H1 (cell line): ENCODE data around the gene SH3BP2. TPM values are rescaled to one million over a fixed set of nuclear protein-coding genes. Genes with fewer than 3 reads are reported as not detected.

ENCODE experiments used
- CTCF ChIA-PET: fragments of 300-600 bp; sonication (Branson Sonifier 250); formaldehyde crosslinking; loops from one replicate; lab custom pipeline; 2021; ENCODE audit not compliant: partially characterized antibody; lab: Charles Lee
- POLR2A ChIA-PET: fragments of 300-600 bp; sonication (Branson Sonifier 250); formaldehyde crosslinking; loops from one replicate; lab custom pipeline; 2021; ENCODE audit warnings: inconsistent platforms; ENCODE audit not compliant: partially characterized antibody; lab: Charles Lee
- DNase-seq, 2 experiments: peaks; one replicate each; pipeline versions ENCODE4 v3.0.0 to v3.0.0-alpha.2; 2010 to 2022; ENCODE audit warnings: low spot score in 2 of 2, low read depth in 1 of 2, mixed read lengths in 1 of 2
- FAIRE-seq: peaks from 2 replicates; lab custom pipeline; 2011; peaks lifted over from hg19 to GRCh38; lab: Jason Lieb, UNC
- H2AFZ ChIP-seq: 2 replicates; pipeline ENCODE4 v1.8.1; 2012; ENCODE audit warnings: low read length, inconsistent platforms
- H2AK5ac ChIP-seq: 2 replicates; pipeline ENCODE4 v1.6.1; 2013; ENCODE audit warnings: low read depth, low read length
- H2BK120ac ChIP-seq: replicated peaks from 2 replicates; pipeline ENCODE3; 2013; ENCODE audit warnings: low read depth, low read length, inconsistent platforms
- H2BK12ac ChIP-seq: 2 replicates; pipeline ENCODE4 v1.6.1; 2013; ENCODE audit warnings: low read depth, low read length
- H2BK15ac ChIP-seq: 2 replicates; pipeline ENCODE4 v1.6.1; 2013; ENCODE audit warnings: low read length
- H2BK20ac ChIP-seq: 2 replicates; pipeline ENCODE4 v1.6.1; 2013; ENCODE audit warnings: low read length
- H2BK5ac ChIP-seq: 2 replicates; pipeline ENCODE4 v1.6.1; 2013; ENCODE audit warnings: low read depth, low read length
- H3K14ac ChIP-seq: 2 replicates; pipeline ENCODE4 v1.6.1; 2013; ENCODE audit warnings: inconsistent platforms; ENCODE audit not compliant: insufficient read length
- H3K18ac ChIP-seq: 2 replicates; pipeline ENCODE4 v1.6.1; 2013; ENCODE audit warnings: low read length; ENCODE audit errors: extremely low read depth
- H3K23ac ChIP-seq: 2 replicates; pipeline ENCODE4 v1.6.1; 2013; ENCODE audit warnings: inconsistent platforms; ENCODE audit not compliant: insufficient read length
- H3K23me2 ChIP-seq: 2 replicates; pipeline ENCODE4 v1.6.1; 2013; ENCODE audit warnings: low read depth, low read length
- H3K27ac ChIP-seq: 2 replicates; pipeline ENCODE4 v1.6.1; 2011; ENCODE audit warnings: low read depth, low read length, inconsistent platforms
- H3K27me3 ChIP-seq, 4 experiments: replicated peaks in 1 of 4; 1 replicate in 1 of 4; 2 replicates in 3 of 4; pipeline versions ENCODE4 v1.6.1 to v1.8.1; 2011 to 2013; ENCODE audit warnings: low read length in 3 of 4, mild to moderate bottlenecking in 3 of 4, inconsistent platforms in 2 of 4, mixed read lengths in 2 of 4, moderate library complexity in 1 of 4; ENCODE audit not compliant: control insufficient read depth in 3 of 4, insufficient read depth in 3 of 4; ENCODE audit errors: extremely low read depth in 1 of 4
- H3K36me3 ChIP-seq, 4 experiments: 2 replicates each; pipeline versions ENCODE4 v1.6.1 to v1.8.1; 2011 to 2013; ENCODE audit warnings: mild to moderate bottlenecking in 4 of 4, low read length in 3 of 4, moderate library complexity in 2 of 4, control low read depth in 1 of 4, inconsistent platforms in 1 of 4; ENCODE audit not compliant: insufficient read depth in 4 of 4, control insufficient read depth in 2 of 4
- H3K4ac ChIP-seq: replicated peaks from 2 replicates; pipeline ENCODE3; 2013; ENCODE audit warnings: low read length, low read depth, mixed read lengths, inconsistent platforms; ENCODE audit not compliant: insufficient read length
- H3K4me1 ChIP-seq, 4 experiments: replicated peaks in 1 of 4; 1 replicate in 1 of 4; 2 replicates in 3 of 4; pipeline versions ENCODE4 v1.6.1 to v1.8.1; 2011 to 2013; ENCODE audit warnings: low read length in 3 of 4, inconsistent platforms in 2 of 4, mixed read lengths in 1 of 4; ENCODE audit not compliant: insufficient read depth in 4 of 4, control insufficient read depth in 3 of 4
- H3K4me2 ChIP-seq, 2 experiments: 2 replicates each; pipeline versions ENCODE4 v1.6.1 to v1.8.1; 2011 to 2013; ENCODE audit warnings: low read depth in 2 of 2, low read length in 2 of 2, control low read depth in 1 of 2, inconsistent platforms in 1 of 2, mild to moderate bottlenecking in 1 of 2; ENCODE audit not compliant: insufficient read depth in 1 of 2
- H3K4me3 ChIP-seq, 4 experiments: fragments of 200-600, 300-600 bp in 1 of 4; sonication (generic), shearing (Covaris generic), sonication (Bioruptor Twin) in 1 of 4; 2 replicates each; pipeline versions ENCODE4 v1.5.1 to v1.8.1; 2011 to 2016; ENCODE audit warnings: low read length in 4 of 4, low read depth in 3 of 4, control low read depth in 2 of 4, inconsistent platforms in 2 of 4, mild to moderate bottlenecking in 2 of 4, mixed read lengths in 1 of 4, moderate library complexity in 1 of 4; ENCODE audit not compliant: insufficient read depth in 2 of 4; ENCODE audit errors: extremely low read depth in 1 of 4
- H3K56ac ChIP-seq: replicated peaks from 2 replicates; pipeline ENCODE3; 2013; ENCODE audit warnings: low read depth, mild to moderate bottlenecking, mixed read lengths, low read length, inconsistent platforms; ENCODE audit not compliant: insufficient read length
- H3K79me1 ChIP-seq: 2 replicates; pipeline ENCODE4 v1.6.1; 2013; ENCODE audit warnings: low read depth, low read length, control low read depth
- H3K79me2 ChIP-seq, 2 experiments: 2 replicates each; pipeline versions ENCODE4 v1.6.1 to v1.8.1; 2012 to 2013; ENCODE audit warnings: low read length in 2 of 2, mild to moderate bottlenecking in 2 of 2, inconsistent platforms in 1 of 2; ENCODE audit not compliant: insufficient read depth in 2 of 2, control insufficient read depth in 1 of 2
- H3K9ac ChIP-seq, 4 experiments: replicated peaks in 1 of 4; 1 replicate in 1 of 4; 2 replicates in 3 of 4; pipeline versions ENCODE4 v1.6.1 to v1.8.1; 2011 to 2013; ENCODE audit warnings: low read depth in 3 of 4, low read length in 3 of 4, control low read depth in 2 of 4, mild to moderate bottlenecking in 2 of 4, moderate library complexity in 2 of 4, inconsistent platforms in 1 of 4; ENCODE audit errors: extremely low read depth in 1 of 4
- H3K9me3 ChIP-seq, 2 experiments: 2 replicates each; pipeline versions ENCODE4 v1.6.1 to v1.8.1; 2012 to 2013; ENCODE audit warnings: mild to moderate bottlenecking in 2 of 2, moderate library complexity in 2 of 2, control low read depth in 1 of 2, inconsistent platforms in 1 of 2, low read depth in 1 of 2, low read length in 1 of 2, mixed read lengths in 1 of 2; ENCODE audit not compliant: insufficient read depth in 2 of 2
- H4K20me1 ChIP-seq, 2 experiments: replicated peaks in 1 of 2; 2 replicates each; pipeline versions ENCODE3 to v1.8.1; 2011 to 2013; ENCODE audit warnings: inconsistent platforms in 2 of 2, low read length in 2 of 2, mild to moderate bottlenecking in 1 of 2; ENCODE audit not compliant: insufficient read depth in 2 of 2, control insufficient read depth in 1 of 2
- H4K5ac ChIP-seq: 2 replicates; pipeline ENCODE4 v1.6.1; 2013; ENCODE audit warnings: low read length, low read depth, mixed read lengths, inconsistent platforms; ENCODE audit not compliant: insufficient read length
- H4K8ac ChIP-seq: 2 replicates; pipeline ENCODE4 v1.8.0; 2013; ENCODE audit warnings: mild to moderate bottlenecking, moderate library complexity, low read length, inconsistent platforms; ENCODE audit not compliant: insufficient read depth; ENCODE audit errors: extremely low read depth
- H4K91ac ChIP-seq: replicated peaks from 2 replicates; pipeline ENCODE3; 2013; ENCODE audit warnings: low read length, mixed read lengths, inconsistent platforms; ENCODE audit not compliant: insufficient read length
- KDM1A ChIP-seq: fragments of 200-600, 300-600 bp; sonication (generic); IDR thresholded peaks from 2 replicates; pipeline ENCODE4 v1.7.1; 2016; ENCODE audit warnings: mild to moderate bottlenecking, low read length, borderline replicate concordance
- KDM5A ChIP-seq: fragments of 200-600 bp; IDR thresholded peaks from 2 replicates; pipeline ENCODE4 v1.7.1; 2012; ENCODE audit warnings: mild to moderate bottlenecking, low read length, inconsistent platforms, mixed read lengths
- WGBS, 2 experiments: shearing (Covaris generic) in 1 of 2; methylation state at CpG; one replicate each; pipeline versions ENCODE4 v1.1.6 to v1.1.7; 2013 to 2015; ENCODE audit warnings: low lambda C conversion rate in 2 of 2, mixed read lengths in 2 of 2, inconsistent platforms in 1 of 2, low coverage in 1 of 2, missing lambda C conversion rate in 1 of 2; ENCODE audit not compliant: insufficient replicate concordance in 2 of 2, insufficient coverage in 1 of 2, insufficient read length in 1 of 2; ENCODE audit errors: extremely low coverage in 1 of 2, missing lambda C conversion rate in 1 of 2; 5-methylcytosine and 5-hydroxymethylcytosine counted together
- polyA plus RNA-seq, 7 experiments: library from polyadenylated mRNA; depleted of rRNA in 3 of 7; stranded (reverse) in 5 of 7; unstranded in 2 of 7; fragments of >200 nt in 5 of 7; fragments of 200-250 nt in 2 of 7; gene quantifications; 1 replicate in 5 of 7; 2 replicates in 1 of 7; 4 replicates in 1 of 7; pipeline versions ENCODE4 v1.2.1 to v1.2.3, GENCODE V29; 2011 to 2013; ENCODE audit warnings: missing spikeins in 2 of 7, mixed read lengths in 2 of 7
- total RNA-seq: library from RNA; stranded (reverse); fragmentation: NEBNext Ultra II Directional; extraction: Animal tissue kit (Norgen Biotek cat#: 25700); gene quantifications from 2 replicates; pipeline ENCODE4 v1.2.1, GENCODE V29; 2021

SH3BP2 gene
- total and polyA plus RNA-seq, 2 of the 8 experiments (the other 6 are each of a cell fraction or from before 2014, with no cell fraction given), result 27.4 to 31.4 TPM

DNA sequence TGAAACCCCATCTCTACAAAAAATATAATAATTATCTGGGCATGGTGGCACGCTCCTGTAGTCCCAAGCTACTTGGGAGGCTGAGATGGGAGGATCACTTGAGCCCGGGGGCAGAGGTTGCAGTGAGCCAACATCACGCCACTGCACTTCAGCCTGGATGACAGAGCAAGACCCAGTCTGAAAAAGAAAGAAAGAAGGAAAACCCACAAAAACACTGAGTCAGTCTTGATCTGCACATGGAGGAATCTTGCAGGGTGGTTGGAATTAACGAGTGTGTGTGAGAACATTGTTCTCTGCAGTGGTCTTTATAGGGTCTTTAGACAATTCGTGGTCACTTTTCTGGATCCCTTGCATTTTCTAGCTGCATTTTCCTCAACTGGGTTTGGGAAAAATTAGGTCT is 74.0 kb downstream of the SH3BP2 start:
- no peaks in the 10 kb centered on the region for H3K27me3 ChIP-seq
- no peak overlapping the region for H3K4ac ChIP-seq
- no peak overlapping the region for H3K4me3 ChIP-seq
- H3K9me3 ChIP-seq, result no peaks in the 10 kb centered on the region
- 0 out of 2 replicates have a peak overlapping the region, but pooled peaks have one; percentile 9 for H2AK5ac ChIP-seq
- H3K23ac ChIP-seq, result no peak overlapping the region
- H2BK15ac ChIP-seq, result no peak overlapping the region
- no peak overlapping the region for H3K14ac ChIP-seq
- DNase-seq (no peak), FAIRE-seq (no peak)
- H3K27ac ChIP-seq, result no peak overlapping the region
- H3K4me1 ChIP-seq, result peaks cover 8 to 26% (median 14%) of the 10 kb centered on the region in 4 experiments
- ChIA-PET CTCF (interaction anchor here (1.3 to 2.6 kb wide), 2 partner anchors 11 to 30 kb away, joined by 4 to 7 read pairs; no protein-coding TSS in a partner anchor), POLR2A (interaction anchor here (1.5 kb wide), 1 partner anchor 29 kb away, joined by 3 read pairs; no protein-coding TSS in a partner anchor)
- H4K20me1 ChIP-seq, result peaks cover 3 to 10% of the 10 kb centered on the region in 2 experiments
- no peak for TF ChIP-seq KDM1A
- TF ChIP-seq KDM5A, result no peak
- H3K9ac ChIP-seq, result no peak overlapping the region
- H4K91ac ChIP-seq, result no peak overlapping the region
- WGBS, 2 experiments, result 83% methylated on average over 5 of the region's 5 CpGs; no CpG with 5 or more reads in 1 of the 2 experiments
- H3K18ac ChIP-seq, result no peak overlapping the region
- no peaks in the 10 kb centered on the region for H3K23me2 ChIP-seq
- H3K79me2 ChIP-seq, result peaks cover 9 to 87% of the 10 kb centered on the region in 2 experiments
- no peak overlapping the region for H2BK5ac ChIP-seq
- no peak overlapping the region for H2BK120ac ChIP-seq
- no peak overlapping the region for H4K5ac ChIP-seq
- no peak overlapping the region for H2BK12ac ChIP-seq
- peaks cover 8% of the 10 kb centered on the region; the same call in 1 of the 2 replicates for H3K79me1 ChIP-seq
- no peak overlapping the region for H2BK20ac ChIP-seq
- H4K8ac ChIP-seq, result no peak overlapping the region
- H3K56ac ChIP-seq, result no peak overlapping the region
- no peak overlapping the region for H2AFZ ChIP-seq
- H3K36me3 ChIP-seq, result no peaks in the 10 kb centered on the region
- no peak overlapping the region; a peak in 1 of 4 replicates for H3K4me2 ChIP-seq
